VCaP (cell line): ENCODE measurements around the gene DCHS1.

Source experiments
- H3K27ac ChIP-seq: fragments of 450-650 bp; 2 replicates; pipeline ENCODE4 v1.5.1; 2017
- TF ChIP-seq, protein P1 (sequence below): fragments of 450-650 bp; conservative IDR thresholded peaks from 2 replicates; pipeline ENCODE4 v1.5.1; 2017; ENCODE audit warnings: mild to moderate bottlenecking, moderate library complexity

DCHS1 gene

DNA sequence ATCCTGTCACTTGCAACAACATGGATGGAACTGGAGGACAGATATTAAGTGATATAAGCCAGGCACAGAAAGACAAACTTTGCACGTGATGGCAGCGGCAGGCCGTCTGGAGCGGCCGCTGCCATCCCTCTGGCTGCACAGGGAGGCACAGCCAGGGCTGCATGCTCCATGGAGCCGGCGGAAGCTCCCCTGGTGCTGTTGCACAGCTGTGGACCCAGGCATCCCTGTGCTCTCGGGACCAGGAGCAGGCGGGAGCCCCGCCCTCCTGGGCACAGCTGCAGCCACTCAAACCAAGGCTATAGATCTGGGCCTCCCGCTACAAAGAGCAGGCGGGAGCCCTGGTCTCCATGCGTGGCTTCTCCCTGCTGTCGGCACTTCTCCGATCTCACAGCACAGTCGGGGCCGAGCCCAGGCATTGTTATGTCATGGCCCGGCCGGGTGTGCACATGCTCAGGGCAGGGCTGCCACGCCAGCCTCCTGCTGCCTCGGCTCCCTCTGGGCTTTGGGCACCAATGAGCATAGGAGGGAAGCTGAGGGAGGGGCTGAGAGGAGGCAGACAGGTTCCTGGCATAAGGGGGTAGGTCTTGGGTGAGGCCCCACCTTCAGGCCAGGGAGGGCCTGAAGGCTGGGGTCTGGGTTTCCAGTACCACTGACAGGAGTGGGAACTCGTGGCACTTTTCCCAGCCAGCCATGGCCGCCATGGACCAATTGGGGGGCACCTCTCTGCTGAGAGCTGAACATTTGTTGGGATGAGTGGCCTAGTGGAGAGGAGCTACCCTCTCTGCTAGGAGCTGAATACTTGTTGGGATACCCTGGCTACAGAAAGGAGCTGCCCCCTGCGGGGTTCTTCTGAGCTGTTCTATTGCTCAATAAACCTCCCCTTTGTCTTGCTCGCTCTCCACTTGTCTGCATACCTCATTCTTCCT lies 68.9 kb downstream of the DCHS1 start:
- TF ChIP-seq, protein P1, sequence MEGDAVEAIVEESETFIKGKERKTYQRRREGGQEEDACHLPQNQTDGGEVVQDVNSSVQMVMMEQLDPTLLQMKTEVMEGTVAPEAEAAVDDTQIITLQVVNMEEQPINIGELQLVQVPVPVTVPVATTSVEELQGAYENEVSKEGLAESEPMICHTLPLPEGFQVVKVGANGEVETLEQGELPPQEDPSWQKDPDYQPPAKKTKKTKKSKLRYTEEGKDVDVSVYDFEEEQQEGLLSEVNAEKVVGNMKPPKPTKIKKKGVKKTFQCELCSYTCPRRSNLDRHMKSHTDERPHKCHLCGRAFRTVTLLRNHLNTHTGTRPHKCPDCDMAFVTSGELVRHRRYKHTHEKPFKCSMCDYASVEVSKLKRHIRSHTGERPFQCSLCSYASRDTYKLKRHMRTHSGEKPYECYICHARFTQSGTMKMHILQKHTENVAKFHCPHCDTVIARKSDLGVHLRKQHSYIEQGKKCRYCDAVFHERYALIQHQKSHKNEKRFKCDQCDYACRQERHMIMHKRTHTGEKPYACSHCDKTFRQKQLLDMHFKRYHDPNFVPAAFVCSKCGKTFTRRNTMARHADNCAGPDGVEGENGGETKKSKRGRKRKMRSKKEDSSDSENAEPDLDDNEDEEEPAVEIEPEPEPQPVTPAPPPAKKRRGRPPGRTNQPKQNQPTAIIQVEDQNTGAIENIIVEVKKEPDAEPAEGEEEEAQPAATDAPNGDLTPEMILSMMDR: no peak
- peak overlapping the region; percentile 66 for H3K27ac ChIP-seq

DNA sequence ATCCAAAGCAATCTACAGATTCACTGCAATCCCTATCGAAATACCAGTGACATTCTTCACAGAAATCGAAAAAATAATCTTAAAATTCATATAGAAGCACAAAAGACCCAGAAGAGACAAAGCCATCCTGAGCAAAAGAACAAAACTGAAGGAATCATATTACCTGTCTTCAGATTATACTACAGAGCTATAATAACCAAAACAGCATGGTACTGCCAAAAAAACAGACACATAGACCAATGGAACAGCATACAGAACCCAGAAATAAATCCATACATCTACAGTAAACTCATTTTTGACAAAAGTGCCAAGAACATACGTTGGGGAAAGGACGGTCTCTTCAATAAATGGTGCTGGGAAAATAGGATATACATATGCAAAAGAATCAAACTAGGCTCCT lies 71.1 kb downstream of the DCHS1 start:
- TF ChIP-seq, protein P1: no peak

DNA sequence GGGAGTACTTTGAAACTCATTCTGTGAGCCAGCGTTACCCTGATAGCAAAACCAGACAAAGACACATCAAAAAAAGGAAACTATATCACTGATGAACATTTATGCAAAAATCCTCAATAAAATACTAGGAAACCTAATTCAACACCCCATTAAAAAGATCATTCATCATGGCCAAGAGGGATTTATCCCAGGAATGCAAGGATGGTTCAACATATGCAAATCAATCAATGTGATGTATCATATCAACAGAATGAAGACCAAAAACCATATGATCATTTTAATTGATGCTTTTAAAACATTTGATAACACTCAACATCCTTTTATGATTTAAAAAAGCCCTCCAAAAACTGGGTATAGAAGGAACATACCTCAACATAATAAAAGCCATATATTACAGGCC lies 72.0 kb downstream of the DCHS1 start:
- no peak overlapping the region for H3K27ac ChIP-seq
- TF ChIP-seq, protein P1: no peak

More for the DNA sequence above, 71.1 kb downstream of the DCHS1 start:
- H3K27ac ChIP-seq: no peak overlapping the region

DNA sequence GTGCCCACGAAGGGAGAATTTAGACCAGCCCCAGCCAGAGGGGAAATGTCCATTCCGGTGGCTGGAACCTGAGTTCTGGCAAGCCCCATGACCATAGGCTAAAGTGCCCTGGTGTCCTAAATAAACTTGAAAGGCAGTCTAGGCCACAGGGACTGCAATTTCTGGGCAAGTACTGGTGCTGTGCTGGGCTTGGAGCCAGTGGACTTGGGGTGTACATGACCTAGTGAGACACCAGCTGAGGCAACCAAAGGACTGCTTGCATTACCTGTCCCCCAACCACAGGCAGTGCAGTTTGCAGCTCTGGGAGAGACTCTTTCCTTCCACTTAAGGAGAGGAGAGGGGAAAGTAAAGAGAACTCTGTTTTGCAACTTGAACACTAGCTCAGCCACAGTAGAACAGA lies 75.9 kb downstream of the DCHS1 start:
- TF ChIP-seq, protein P1: no peak
- H3K27ac ChIP-seq: no peak overlapping the region

DNA sequence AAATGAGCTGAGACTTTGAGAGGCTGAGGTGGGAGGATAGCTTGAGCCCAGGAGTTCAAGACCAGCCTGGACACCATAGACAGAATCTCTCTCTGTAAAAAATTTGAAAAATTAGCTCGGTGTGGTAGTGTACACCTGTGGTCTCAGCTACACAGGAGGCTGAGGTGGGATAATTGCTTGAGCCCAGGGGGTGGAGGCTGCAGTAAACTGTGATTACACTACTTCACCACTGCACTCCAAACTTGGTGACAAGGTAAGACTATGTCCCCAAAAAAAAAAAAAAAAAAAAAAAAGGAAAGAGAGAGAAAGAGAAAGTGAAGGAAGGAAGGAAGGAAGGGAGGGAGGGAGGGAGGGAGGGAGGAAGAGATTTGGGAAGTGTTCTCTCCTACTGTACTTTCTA lies 77.5 kb downstream of the DCHS1 start:
- H3K27ac ChIP-seq: no peak overlapping the region
- TF ChIP-seq, protein P1: no peak

DNA sequence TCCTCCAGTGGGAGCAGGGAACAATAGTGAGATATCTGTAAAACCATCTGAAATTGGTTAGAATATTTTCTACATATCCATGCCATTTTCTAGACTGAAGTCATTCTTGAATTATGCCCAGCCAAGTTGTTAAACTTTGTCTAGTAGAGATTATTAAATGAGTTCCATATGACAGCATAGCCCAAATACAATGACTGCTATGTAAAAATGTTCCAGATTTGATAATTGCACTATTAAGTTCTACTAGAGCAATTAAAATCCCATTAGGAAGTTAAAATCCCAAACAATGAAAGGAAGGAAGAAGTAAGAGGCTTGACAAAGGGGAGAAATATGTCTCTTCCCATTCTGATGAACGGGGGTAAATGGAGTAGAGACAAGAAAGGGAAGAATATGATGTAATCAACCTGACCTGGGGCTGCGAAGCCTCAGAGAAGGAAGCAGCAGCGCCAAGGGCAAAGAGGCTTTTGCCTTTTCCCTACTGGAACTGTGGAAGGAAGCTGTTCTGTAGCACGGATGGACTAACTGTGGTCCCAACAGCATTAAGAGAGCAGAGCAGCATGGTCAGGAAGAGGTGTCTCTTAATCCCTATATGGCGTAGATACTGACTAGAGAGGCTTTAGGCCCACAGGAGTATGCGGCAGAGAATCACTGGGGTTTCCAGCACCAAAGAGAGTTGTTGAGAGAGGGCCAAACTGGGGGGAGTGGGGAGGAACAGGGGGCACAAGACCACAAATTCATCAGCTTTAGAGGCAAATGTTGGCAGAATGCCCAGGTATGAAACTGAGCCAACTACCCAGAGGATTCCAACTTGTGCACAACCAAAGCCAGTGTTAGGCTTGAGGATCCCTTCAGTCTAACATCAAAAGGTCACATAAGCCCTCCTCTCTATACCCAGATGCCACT lies 78.9 kb downstream of the DCHS1 start:
- no peak overlapping the region for H3K27ac ChIP-seq
- TF ChIP-seq, protein P1: no peak
